ENCODE measurements around the gene FZD7.

The FZD7 gene

GRCh38 chr2:202001826-202002225, 31.8 kb upstream of the FZD7 start:
- Histone ChIP-seq H3K9ac (ENCODE audit: low read depth, low read length) (no peak overlapping the region), H3K27me3 (ENCODE audit: insufficient read depth, low read length, poor library complexity) (peaks cover 20% of the 10 kb centered on the region), H3K27ac (ENCODE audit: low read length) (no peak overlapping the region), H3K4me1 (ENCODE audit: insufficient read depth, low read length) (no peaks in the 10 kb centered on the region), H3K36me3 (ENCODE audit: insufficient read depth, low read length) (no peaks in the 10 kb centered on the region), H2AFZ (ENCODE audit: low read depth, low read length) (no peak overlapping the region), H3K79me2 (ENCODE audit: insufficient read depth, low read length) (no peaks in the 10 kb centered on the region), H4K20me1 (ENCODE audit: insufficient read depth, low read length) (no peaks in the 10 kb centered on the region), H3K4me3 (ENCODE audit: low read depth in 1 of 2, low read length in 2 of 2) (no peak overlapping the region), H3K4me2 (ENCODE audit: insufficient read depth, low read length) (no peak overlapping the region), H3K9me3 (ENCODE audit: insufficient read depth, low read length, severe bottlenecking) (no peaks in the 10 kb centered on the region)
- TF ChIP-seq CTCF (IDR thresholded peaks at IDR 0.05; ENCODE audit: borderline replicate concordance, extremely low read depth, low read length, poor library complexity, severe bottlenecking) (no peak), EZH2 (IDR thresholded peaks at IDR 0.05; ENCODE audit: borderline replicate concordance, low read depth, low read length, severe bottlenecking) (no peak)
- DNase-seq (no peak), ATAC-seq (ENCODE audit: insufficient read depth, low read depth) (no peak)

GRCh38 chr2:202002381-202002780, 31.3 kb upstream of the FZD7 start:
- Histone ChIP-seq H4K20me1 (ENCODE audit: insufficient read depth, low read length) (no peaks in the 10 kb centered on the region), H3K4me2 (ENCODE audit: insufficient read depth, low read length) (no peak overlapping the region), H3K4me1 (ENCODE audit: insufficient read depth, low read length) (no peaks in the 10 kb centered on the region), H3K27ac (ENCODE audit: low read length) (no peak overlapping the region), H3K27me3 (ENCODE audit: insufficient read depth, low read length, poor library complexity) (peaks cover 23% of the 10 kb centered on the region), H3K36me3 (ENCODE audit: insufficient read depth, low read length) (no peaks in the 10 kb centered on the region), H3K9ac (ENCODE audit: low read depth, low read length) (no peak overlapping the region), H3K79me2 (ENCODE audit: insufficient read depth, low read length) (no peaks in the 10 kb centered on the region), H3K4me3 (ENCODE audit: low read depth in 1 of 2, low read length in 2 of 2) (no peak overlapping the region), H3K9me3 (ENCODE audit: insufficient read depth, low read length, severe bottlenecking) (no peaks in the 10 kb centered on the region), H2AFZ (ENCODE audit: low read depth, low read length) (no peak overlapping the region)
- no peak for DNase-seq
- TF ChIP-seq CTCF (IDR thresholded peaks at IDR 0.05; ENCODE audit: borderline replicate concordance, extremely low read depth, low read length, poor library complexity, severe bottlenecking) (no peak), EZH2 (IDR thresholded peaks at IDR 0.05; ENCODE audit: borderline replicate concordance, low read depth, low read length, severe bottlenecking) (no peak)
- no peak for ATAC-seq (ENCODE audit: insufficient read depth, low read depth)

DNA sequence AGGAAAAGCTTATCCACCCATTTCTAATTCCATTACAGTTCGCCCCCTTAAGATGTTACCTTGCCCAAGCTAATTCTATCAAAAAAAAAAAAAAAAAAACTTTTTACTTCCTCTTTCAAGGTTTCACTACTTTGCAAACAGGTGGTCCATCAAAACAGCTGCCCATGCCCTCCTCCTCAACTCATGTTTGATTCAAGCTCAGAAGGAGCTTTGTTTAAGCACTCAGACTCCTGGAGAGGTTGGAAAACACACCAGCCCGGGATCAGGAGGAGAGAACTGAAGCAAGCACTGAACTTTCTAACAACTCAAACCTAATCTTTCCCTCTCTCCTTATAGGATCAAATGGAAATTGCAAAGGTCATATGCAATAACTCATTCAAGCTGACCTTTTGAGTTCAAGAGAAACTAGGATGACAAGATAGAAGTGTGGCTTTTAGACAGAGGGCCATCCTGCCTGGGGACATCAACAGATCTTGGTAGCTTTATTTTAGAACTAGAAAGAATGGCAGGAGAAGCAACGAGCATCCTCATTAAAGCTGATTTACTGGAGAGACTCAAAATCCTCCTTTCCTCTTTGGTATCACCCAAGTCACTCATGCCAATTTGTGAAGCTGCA, 28.3 kb upstream of the FZD7 start:
- no peak for ATAC-seq (ENCODE audit: insufficient read depth, low read depth)

More for the DNA sequence above, 28.3 kb upstream of the FZD7 start:
- Histone ChIP-seq H3K4me2 (ENCODE audit: insufficient read depth, low read length) (no peak overlapping the region), H3K36me3 (ENCODE audit: insufficient read depth, low read length) (no peaks in the 10 kb centered on the region), H3K9me3 (ENCODE audit: insufficient read depth, low read length, severe bottlenecking) (no peaks in the 10 kb centered on the region), H3K27me3 (ENCODE audit: insufficient read depth, low read length, poor library complexity) (peaks cover 24% of the 10 kb centered on the region), H3K79me2 (ENCODE audit: insufficient read depth, low read length) (no peaks in the 10 kb centered on the region), H3K4me1 (ENCODE audit: insufficient read depth, low read length) (no peaks in the 10 kb centered on the region), H3K9ac (ENCODE audit: low read depth, low read length) (no peak overlapping the region), H4K20me1 (ENCODE audit: insufficient read depth, low read length) (no peaks in the 10 kb centered on the region), H2AFZ (ENCODE audit: low read depth, low read length) (no peak overlapping the region), H3K4me3 (ENCODE audit: low read depth in 1 of 2, low read length in 2 of 2) (no peak overlapping the region), H3K27ac (ENCODE audit: low read length) (no peak overlapping the region)
- DNase-seq, result no peak
- TF ChIP-seq EZH2 (IDR thresholded peaks at IDR 0.05; ENCODE audit: borderline replicate concordance, low read depth, low read length, severe bottlenecking) (no peak), CTCF (IDR thresholded peaks at IDR 0.05; ENCODE audit: borderline replicate concordance, extremely low read depth, low read length, poor library complexity, severe bottlenecking) (no peak)
